ENCODE measurements around the gene ZBTB6. TPM values are rescaled to one million over a fixed set of nuclear protein-coding genes. Genes with fewer than 3 reads are reported as not detected.

The ZBTB6 gene
- total and polyA plus RNA-seq, 9 of the 15 experiments (the other 6 are each of a cell fraction or from before 2014, with no cell fraction given) = 1.4 to 7.2 (median 5.3) TPM

DNA sequence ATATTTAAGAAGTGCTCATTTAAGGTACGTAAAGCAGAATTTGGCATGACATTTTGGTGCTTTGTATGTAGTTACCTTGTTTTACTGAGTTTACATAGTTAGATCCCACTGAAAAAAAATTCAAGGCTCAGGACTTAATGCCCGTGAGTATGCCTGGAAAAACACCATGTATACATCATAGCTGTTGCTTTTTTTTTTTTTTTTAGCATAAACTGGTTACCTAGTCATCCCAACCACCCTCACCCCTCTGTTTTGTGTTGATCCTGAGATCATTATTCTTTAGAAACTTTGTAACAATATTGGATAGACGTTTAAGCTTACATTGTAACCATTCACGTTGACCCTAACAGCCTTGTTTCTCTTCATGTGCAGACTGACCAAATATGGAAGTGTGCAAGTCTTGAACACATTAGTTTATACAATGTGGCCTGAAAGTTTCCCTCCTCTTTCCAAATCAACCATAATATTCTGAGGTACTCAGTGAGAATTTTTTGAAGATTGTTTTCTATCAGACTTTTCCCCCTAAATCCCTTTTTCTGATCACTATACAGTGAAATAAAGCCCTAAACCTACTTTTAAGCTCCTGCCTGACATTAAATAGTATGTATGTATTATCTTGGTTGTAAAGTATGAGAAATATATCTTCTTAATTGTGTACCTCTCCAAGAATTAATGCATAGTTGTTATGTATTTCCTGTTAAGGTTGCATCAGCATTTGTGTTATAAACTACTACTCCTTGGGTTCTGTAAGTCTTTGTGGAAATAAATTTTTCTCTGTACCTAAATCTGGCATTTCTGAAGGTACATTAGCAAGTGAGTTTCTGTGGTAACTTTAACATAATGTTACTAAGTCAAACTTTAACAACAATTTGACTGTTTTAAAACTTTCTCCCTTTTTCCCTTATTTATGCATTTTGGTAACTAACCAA is 32.1 kb upstream of the ZBTB6 start (continued):
- TF ChIP-seq ZSCAN32 (CRISPR knock-in tag; IDR thresholded peaks at IDR 0.05) (0 out of 2 replicates have a peak, but pooled peaks have one; percentile 19), SNRNP70 (optimal IDR thresholded peaks at IDR 0.05; ENCODE audit: low read depth, low read length) (no peak), POLR2AphosphoS5 (IDR thresholded peaks at IDR 0.05; ENCODE audit: control insufficient read depth, insufficient read depth, low read depth, low read length) (no peak), KLF13 (tag; IDR thresholded peaks at IDR 0.05; ENCODE audit: borderline replicate concordance, low read depth) (no peak), SMARCA5 (IDR thresholded peaks at IDR 0.05) (no peak), NFIX (CRISPR knock-in tag; IDR thresholded peaks at IDR 0.05; ENCODE audit: low read depth) (no peak), ADNP (tag; IDR thresholded peaks at IDR 0.05) (no peak), GABPA (tag; conservative IDR thresholded peaks at IDR 0.05; ENCODE audit: low read depth) (peak; percentile 27; the same call in 1 of the 2 replicates), SRSF7 (optimal IDR thresholded peaks at IDR 0.05; ENCODE audit: low read depth, low read length) (no peak), FOXA3 (CRISPR knock-in tag; conservative IDR thresholded peaks at IDR 0.05 in 1 of 2, IDR thresholded peaks at IDR 0.05 in 1 of 2) (no peak), NR2C2 (CRISPR knock-in tag; IDR thresholded peaks at IDR 0.05) (no peak), NR2C2 (tag; IDR thresholded peaks at IDR 0.05) (no peak), ZNF76 (CRISPR knock-in tag; IDR thresholded peaks at IDR 0.05; ENCODE audit: borderline replicate concordance) (no peak), BMI1 (IDR thresholded peaks at IDR 0.05; ENCODE audit: low read length) (no peak), MEF2A (IDR thresholded peaks at IDR 0.05; ENCODE audit: control insufficient read depth, low read depth, low read length) (no peak), TRIM28 (IDR thresholded peaks at IDR 0.05) (no peak), ZKSCAN1 (IDR thresholded peaks at IDR 0.05; ENCODE audit: low read depth, low read length) (no peak), CAMTA2 (CRISPR knock-in tag; conservative IDR thresholded peaks at IDR 0.05) (no peak), HIVEP1 (CRISPR knock-in tag; IDR thresholded peaks at IDR 0.05) (no peak), ELF4 (CRISPR knock-in tag; IDR thresholded peaks at IDR 0.05) (no peak), C11orf30 (IDR thresholded peaks at IDR 0.05; ENCODE audit: low read depth) (no peak)
- TF ChIP-seq, protein P1, sequence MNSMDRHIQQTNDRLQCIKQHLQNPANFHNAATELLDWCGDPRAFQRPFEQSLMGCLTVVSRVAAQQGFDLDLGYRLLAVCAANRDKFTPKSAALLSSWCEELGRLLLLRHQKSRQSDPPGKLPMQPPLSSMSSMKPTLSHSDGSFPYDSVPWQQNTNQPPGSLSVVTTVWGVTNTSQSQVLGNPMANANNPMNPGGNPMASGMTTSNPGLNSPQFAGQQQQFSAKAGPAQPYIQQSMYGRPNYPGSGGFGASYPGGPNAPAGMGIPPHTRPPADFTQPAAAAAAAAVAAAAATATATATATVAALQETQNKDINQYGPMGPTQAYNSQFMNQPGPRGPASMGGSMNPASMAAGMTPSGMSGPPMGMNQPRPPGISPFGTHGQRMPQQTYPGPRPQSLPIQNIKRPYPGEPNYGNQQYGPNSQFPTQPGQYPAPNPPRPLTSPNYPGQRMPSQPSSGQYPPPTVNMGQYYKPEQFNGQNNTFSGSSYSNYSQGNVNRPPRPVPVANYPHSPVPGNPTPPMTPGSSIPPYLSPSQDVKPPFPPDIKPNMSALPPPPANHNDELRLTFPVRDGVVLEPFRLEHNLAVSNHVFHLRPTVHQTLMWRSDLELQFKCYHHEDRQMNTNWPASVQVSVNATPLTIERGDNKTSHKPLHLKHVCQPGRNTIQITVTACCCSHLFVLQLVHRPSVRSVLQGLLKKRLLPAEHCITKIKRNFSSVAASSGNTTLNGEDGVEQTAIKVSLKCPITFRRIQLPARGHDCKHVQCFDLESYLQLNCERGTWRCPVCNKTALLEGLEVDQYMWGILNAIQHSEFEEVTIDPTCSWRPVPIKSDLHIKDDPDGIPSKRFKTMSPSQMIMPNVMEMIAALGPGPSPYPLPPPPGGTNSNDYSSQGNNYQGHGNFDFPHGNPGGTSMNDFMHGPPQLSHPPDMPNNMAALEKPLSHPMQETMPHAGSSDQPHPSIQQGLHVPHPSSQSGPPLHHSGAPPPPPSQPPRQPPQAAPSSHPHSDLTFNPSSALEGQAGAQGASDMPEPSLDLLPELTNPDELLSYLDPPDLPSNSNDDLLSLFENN (IDR thresholded peaks at IDR 0.05; ENCODE audit: low read depth in 2 of 2, low read length in 2 of 2) = no peak
- TF ChIP-seq, protein P2, sequence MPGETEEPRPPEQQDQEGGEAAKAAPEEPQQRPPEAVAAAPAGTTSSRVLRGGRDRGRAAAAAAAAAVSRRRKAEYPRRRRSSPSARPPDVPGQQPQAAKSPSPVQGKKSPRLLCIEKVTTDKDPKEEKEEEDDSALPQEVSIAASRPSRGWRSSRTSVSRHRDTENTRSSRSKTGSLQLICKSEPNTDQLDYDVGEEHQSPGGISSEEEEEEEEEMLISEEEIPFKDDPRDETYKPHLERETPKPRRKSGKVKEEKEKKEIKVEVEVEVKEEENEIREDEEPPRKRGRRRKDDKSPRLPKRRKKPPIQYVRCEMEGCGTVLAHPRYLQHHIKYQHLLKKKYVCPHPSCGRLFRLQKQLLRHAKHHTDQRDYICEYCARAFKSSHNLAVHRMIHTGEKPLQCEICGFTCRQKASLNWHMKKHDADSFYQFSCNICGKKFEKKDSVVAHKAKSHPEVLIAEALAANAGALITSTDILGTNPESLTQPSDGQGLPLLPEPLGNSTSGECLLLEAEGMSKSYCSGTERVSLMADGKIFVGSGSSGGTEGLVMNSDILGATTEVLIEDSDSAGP (CRISPR knock-in tag; IDR thresholded peaks at IDR 0.05) = no peak
